Activated naive CD4-positive, alpha-beta T cell treated with anti-CD3 and anti-CD28 coated beads for 36 hours (primary cell): ENCODE results near the gene GPR158. TPM values are rescaled to one million over a fixed set of nuclear protein-coding genes. Genes with fewer than 3 reads are reported as not detected.

Source experiments
- CTCF ChIA-PET: fragments of 350-600 bp; sonication (Branson Sonifier 250); formaldehyde crosslinking; loops from one replicate; lab custom pipeline; 2021; ENCODE audit warnings: antibody characterized with exemption; lab: Charles Lee
- DNase-seq: peaks from one replicate; pipeline ENCODE4 v3.0.0-alpha.2; 2020
- H3K27ac Mint-ChIP-seq: one replicate; pipeline ENCODE4 v1.8.0; 2021; ENCODE audit warnings: mild to moderate bottlenecking, mixed read lengths
- H3K27me3 Mint-ChIP-seq: one replicate; pipeline ENCODE4 v1.8.0; 2021; ENCODE audit warnings: low read depth, mixed read lengths
- H3K36me3 Mint-ChIP-seq: one replicate; pipeline ENCODE4 v1.8.0; 2021; ENCODE audit warnings: low read depth, mixed read lengths
- H3K4me1 Mint-ChIP-seq: one replicate; pipeline ENCODE4 v1.8.0; 2021; ENCODE audit warnings: low read depth, mixed read lengths
- H3K4me3 Mint-ChIP-seq: one replicate; pipeline ENCODE4 v1.8.0; 2021; ENCODE audit warnings: mild to moderate bottlenecking, moderate library complexity, mixed read lengths
- H3K9me3 Mint-ChIP-seq: one replicate; pipeline ENCODE4 v1.8.0; 2021; ENCODE audit warnings: mixed read lengths
- intact Hi-C: fragments of 100-400 bp; cut with micrococcal nuclease; formaldehyde crosslinking; loops from one replicate; pipeline ENCODE4 v1.15.1; 2023
- total RNA-seq, 2 experiments: library from RNA; stranded (reverse); gene quantifications; one replicate each; pipeline ENCODE4 v1.2.3, GENCODE V29; 2021

GPR158 gene
- total RNA-seq, 2 experiments from 2014 or later: not detected

- H3K36me3 Mint-ChIP-seq: no peaks in the 10 kb centered on the region
- no peak for DNase-seq
- H3K4me1 Mint-ChIP-seq: no peaks in the 10 kb centered on the region
- H3K27ac Mint-ChIP-seq: no peak overlapping the region
- CTCF ChIA-PET: no interaction called here
- intact Hi-C loops: no loop called here
- H3K27me3 Mint-ChIP-seq: peaks cover 3% of the 10 kb centered on the region
- H3K9me3 Mint-ChIP-seq: no peaks in the 10 kb centered on the region
- no peak overlapping the region for H3K4me3 Mint-ChIP-seq
These were observed 377.6 kb downstream of the GPR158 start for GRCh38 chr10:25552283-25552919.

- intact Hi-C loops: no loop called here
These were observed 381.1 kb downstream of the GPR158 start for GRCh38 chr10:25555865-25556264.

GRCh38 chr10:25556457-25556856, 381.7 kb downstream of the GPR158 start:
- intact Hi-C loops: no loop called here
- H3K36me3 Mint-ChIP-seq: no peaks in the 10 kb centered on the region
- CTCF ChIA-PET: no interaction called here

More at GRCh38 chr10:25555865-25556264, 381.1 kb downstream of the GPR158 start:
- Mint-ChIP-seq H3K4me1 (no peaks in the 10 kb centered on the region), H3K9me3 (no peaks in the 10 kb centered on the region), H3K4me3 (no peak overlapping the region), H3K36me3 (no peaks in the 10 kb centered on the region), H3K27me3 (no peaks in the 10 kb centered on the region), H3K27ac (no peak overlapping the region)
- no peak for DNase-seq
- CTCF ChIA-PET: interaction anchor here (0.6 kb wide), 1 partner anchor 1466 kb away, joined by 4 read pairs; no protein-coding TSS in a partner anchor

GRCh38 chr10:25557136-25557535, 382.3 kb downstream of the GPR158 start:
- H3K36me3 Mint-ChIP-seq: no peaks in the 10 kb centered on the region
- no peak overlapping the region for H3K27ac Mint-ChIP-seq
- H3K9me3 Mint-ChIP-seq: no peaks in the 10 kb centered on the region
- DNase-seq: no peak
- no peaks in the 10 kb centered on the region for H3K4me1 Mint-ChIP-seq
- H3K27me3 Mint-ChIP-seq: no peaks in the 10 kb centered on the region
- H3K4me3 Mint-ChIP-seq: no peak overlapping the region
- CTCF ChIA-PET: no interaction called here
- intact Hi-C loops: no loop called here

More at GRCh38 chr10:25556457-25556856, 381.7 kb downstream of the GPR158 start:
- no peaks in the 10 kb centered on the region for H3K4me1 Mint-ChIP-seq
- DNase-seq: no peak
- H3K9me3 Mint-ChIP-seq: no peaks in the 10 kb centered on the region
- no peak overlapping the region for H3K4me3 Mint-ChIP-seq
- H3K27ac Mint-ChIP-seq: no peak overlapping the region
- H3K27me3 Mint-ChIP-seq: no peaks in the 10 kb centered on the region

GRCh38 chr10:25561758-25562157, 387.0 kb downstream of the GPR158 start:
- H3K9me3 Mint-ChIP-seq: no peaks in the 10 kb centered on the region
- DNase-seq: no peak
- intact Hi-C loops: no loop called here
- H3K4me3 Mint-ChIP-seq: no peak overlapping the region
- no peak overlapping the region for H3K27ac Mint-ChIP-seq
- H3K36me3 Mint-ChIP-seq: no peaks in the 10 kb centered on the region
- H3K27me3 Mint-ChIP-seq: peaks cover 1% of the 10 kb centered on the region
- CTCF ChIA-PET: no interaction called here
- H3K4me1 Mint-ChIP-seq: no peaks in the 10 kb centered on the region

- Mint-ChIP-seq H3K27ac (no peak overlapping the region), H3K36me3 (no peaks in the 10 kb centered on the region), H3K9me3 (no peaks in the 10 kb centered on the region), H3K4me3 (no peak overlapping the region), H3K4me1 (no peaks in the 10 kb centered on the region), H3K27me3 (peaks cover 1% of the 10 kb centered on the region)
- CTCF ChIA-PET: no interaction called here
- intact Hi-C loops: no loop called here
- no peak for DNase-seq
These were observed 387.7 kb downstream of the GPR158 start for GRCh38 chr10:25562547-25562946.

GRCh38 chr10:25564351-25564750, 389.6 kb downstream of the GPR158 start:
- Mint-ChIP-seq H3K9me3 (peaks cover 1% of the 10 kb centered on the region), H3K36me3 (no peaks in the 10 kb centered on the region), H3K27me3 (peaks cover 1% of the 10 kb centered on the region), H3K27ac (no peak overlapping the region), H3K4me3 (no peak overlapping the region), H3K4me1 (no peaks in the 10 kb centered on the region)
- intact Hi-C loops: no loop called here
- CTCF ChIA-PET: no interaction called here
- no peak for DNase-seq

- Mint-ChIP-seq H3K9me3 (peaks cover 1% of the 10 kb centered on the region), H3K4me3 (no peak overlapping the region), H3K27ac (no peak overlapping the region), H3K27me3 (peaks cover 1% of the 10 kb centered on the region), H3K4me1 (no peaks in the 10 kb centered on the region), H3K36me3 (no peaks in the 10 kb centered on the region)
- no peak for DNase-seq
- CTCF ChIA-PET: no interaction called here
- intact Hi-C loops: no loop called here
These were observed 390.8 kb downstream of the GPR158 start for GRCh38 chr10:25565570-25565969.

GRCh38 chr10:25573316-25573715, 398.5 kb downstream of the GPR158 start:
- Mint-ChIP-seq H3K27ac (no peak overlapping the region), H3K4me1 (no peaks in the 10 kb centered on the region), H3K4me3 (no peak overlapping the region), H3K27me3 (no peaks in the 10 kb centered on the region), H3K36me3 (no peaks in the 10 kb centered on the region), H3K9me3 (no peaks in the 10 kb centered on the region)
- no peak for DNase-seq
- intact Hi-C loops: no loop called here
- CTCF ChIA-PET: no interaction called here

GRCh38 chr10:25575343-25575742, 400.5 kb downstream of the GPR158 start:
- intact Hi-C loops: no loop called here

GRCh38 chr10:25578061-25578460, 403.3 kb downstream of the GPR158 start:
- intact Hi-C loops: no loop called here
- Mint-ChIP-seq H3K4me3 (no peak overlapping the region), H3K36me3 (no peaks in the 10 kb centered on the region), H3K4me1 (no peaks in the 10 kb centered on the region), H3K9me3 (no peaks in the 10 kb centered on the region), H3K27ac (no peak overlapping the region), H3K27me3 (no peaks in the 10 kb centered on the region)
- no peak for DNase-seq
- CTCF ChIA-PET: no interaction called here

More at GRCh38 chr10:25575343-25575742, 400.5 kb downstream of the GPR158 start:
- Mint-ChIP-seq H3K4me3 (no peak overlapping the region), H3K36me3 (no peaks in the 10 kb centered on the region), H3K27ac (no peak overlapping the region), H3K4me1 (no peaks in the 10 kb centered on the region), H3K9me3 (no peaks in the 10 kb centered on the region), H3K27me3 (no peaks in the 10 kb centered on the region)
- CTCF ChIA-PET: no interaction called here
- DNase-seq: no peak

GRCh38 chr10:25582961-25583360, 408.2 kb downstream of the GPR158 start:
- DNase-seq: no peak
- Mint-ChIP-seq H3K4me1 (no peaks in the 10 kb centered on the region), H3K36me3 (no peaks in the 10 kb centered on the region), H3K9me3 (peaks cover 3% of the 10 kb centered on the region), H3K27ac (no peak overlapping the region), H3K4me3 (no peak overlapping the region), H3K27me3 (no peaks in the 10 kb centered on the region)
- intact Hi-C loops: no loop called here
- CTCF ChIA-PET: no interaction called here

- no peak overlapping the region for H3K4me3 Mint-ChIP-seq
- H3K4me1 Mint-ChIP-seq: no peaks in the 10 kb centered on the region
- H3K27ac Mint-ChIP-seq: no peak overlapping the region
- no peaks in the 10 kb centered on the region for H3K36me3 Mint-ChIP-seq
- intact Hi-C loops: no loop called here
- CTCF ChIA-PET: no interaction called here
- no peak for DNase-seq
- no peaks in the 10 kb centered on the region for H3K27me3 Mint-ChIP-seq
- H3K9me3 Mint-ChIP-seq: no peaks in the 10 kb centered on the region
These were observed 425.9 kb downstream of the GPR158 start for GRCh38 chr10:25600651-25601050.
